CD4-positive, alpha-beta memory T cell (primary cell): ENCODE data around the gene PCSK4. TPM values are rescaled to one million over a fixed set of nuclear protein-coding genes. Genes with fewer than 3 reads are reported as not detected.
A peak's percentile ranks its signal among the peaks of the same experiment; 100 is the strongest.

Experiments
- CTCF ChIA-PET: fragments of 350-600 bp; sonication (Branson Sonifier 250); formaldehyde crosslinking; loops from one replicate; lab custom pipeline; 2021; ENCODE audit warnings: inconsistent platforms; ENCODE audit not compliant: partially characterized antibody; lab: Charles Lee
- POLR2A ChIA-PET: fragments of 350-600 bp; sonication (Branson Sonifier 250); formaldehyde crosslinking; loops from one replicate; lab custom pipeline; 2021; ENCODE audit not compliant: partially characterized antibody; lab: Charles Lee
- DNase-seq, 5 donors: peaks; one replicate each; pipeline versions ENCODE4 v3.0.0 to v3.0.0-alpha.2; 2020 to 2022; ENCODE audit warnings: mixed read lengths in 1 of 5
- H3K27ac ChIP-seq: one replicate; pipeline ENCODE4 v1.7.0; 2013; ENCODE audit warnings: low read depth, low read length
- H3K27me3 ChIP-seq: 2 replicates; pipeline ENCODE4 v1.7.0; 2013; ENCODE audit warnings: mild to moderate bottlenecking, low read length, moderate library complexity; ENCODE audit not compliant: insufficient read depth
- H3K36me3 ChIP-seq: 2 replicates; pipeline ENCODE4 v1.7.0; 2013; ENCODE audit warnings: mild to moderate bottlenecking, low read length, moderate library complexity; ENCODE audit not compliant: insufficient read depth
- H3K4me1 ChIP-seq: 2 replicates; pipeline ENCODE4 v1.7.0; 2013; ENCODE audit warnings: mild to moderate bottlenecking, low read length, moderate library complexity; ENCODE audit not compliant: insufficient read depth
- H3K4me3 ChIP-seq, 2 donors: one replicate each; pipeline ENCODE4 v1.7.0; 2013; ENCODE audit warnings: low read length in 2 of 2, mild to moderate bottlenecking in 1 of 2
- H3K9me3 ChIP-seq, 2 donors: one replicate each; pipeline ENCODE4 v1.7.0; 2013; ENCODE audit warnings: low read length in 2 of 2, control low read depth in 1 of 2; ENCODE audit not compliant: control insufficient read depth in 1 of 2
- H3K27ac Mint-ChIP-seq, 7 donors: one replicate each; pipeline ENCODE4 v1.8.0; 2020 to 2021; ENCODE audit warnings: mixed read lengths in 7 of 7, mild to moderate bottlenecking in 6 of 7, inconsistent platforms in 3 of 7, moderate library complexity in 3 of 7
- H3K27me3 Mint-ChIP-seq, 2 donors: one replicate each; pipeline ENCODE4 v1.8.0; 2020 to 2021; ENCODE audit warnings: mixed read lengths in 2 of 2
- H3K36me3 Mint-ChIP-seq, 2 donors: one replicate each; pipeline ENCODE4 v1.8.0; 2020 to 2021; ENCODE audit warnings: mixed read lengths in 2 of 2, inconsistent platforms in 1 of 2, mild to moderate bottlenecking in 1 of 2
- H3K4me1 Mint-ChIP-seq, 4 donors: one replicate each; pipeline ENCODE4 v1.8.0; 2020 to 2021; ENCODE audit warnings: mixed read lengths in 4 of 4, mild to moderate bottlenecking in 1 of 4
- H3K4me3 Mint-ChIP-seq, 8 donors: one replicate each; pipeline ENCODE4 v1.8.0; 2020 to 2021; ENCODE audit warnings: mixed read lengths in 8 of 8, mild to moderate bottlenecking in 7 of 8, moderate library complexity in 6 of 8, inconsistent platforms in 3 of 8
- H3K9me3 Mint-ChIP-seq, 8 donors: one replicate each; pipeline ENCODE4 v1.8.0; 2020 to 2021; ENCODE audit warnings: mixed read lengths in 8 of 8, mild to moderate bottlenecking in 5 of 8, inconsistent platforms in 3 of 8, moderate library complexity in 1 of 8
- intact Hi-C: fragments of 100-400 bp; cut with micrococcal nuclease; formaldehyde crosslinking; loops from one replicate; pipeline ENCODE4 v1.15.1; 2023
- polyA plus RNA-seq, 2 donors: library from polyadenylated mRNA; unstranded; fragments of 300-500 nt; fragmentation: Illumina TruSeq; gene quantifications; one replicate each; pipeline ENCODE4 v1.2.3, GENCODE V29; 2021
- total RNA-seq, 2 experiments: library from RNA; stranded (reverse); gene quantifications; one replicate each; pipeline ENCODE4 v1.2.3, GENCODE V29; 2021

The PCSK4 gene
- total and polyA plus RNA-seq, 4 experiments from 2014 or later: 3.1 to 3.7 TPM; not detected in 2

DNA sequence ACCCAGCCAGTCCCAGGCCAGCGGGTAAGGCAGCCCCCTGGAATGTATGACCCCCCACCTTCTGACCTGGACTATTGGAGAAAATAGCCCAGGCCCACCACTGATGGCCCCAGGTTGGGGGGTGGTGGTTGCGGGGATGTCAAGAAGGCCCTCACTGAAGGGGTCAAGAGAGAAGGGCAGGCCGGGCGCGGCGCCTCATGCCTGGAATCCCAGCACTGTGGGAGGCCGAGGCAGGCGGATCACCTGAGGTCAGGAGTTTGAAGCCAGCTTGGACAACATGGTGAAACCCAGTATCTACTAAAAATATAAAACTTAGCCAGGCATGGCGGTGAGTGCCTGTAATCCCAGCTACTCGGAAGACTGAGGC lies 24.1 kb upstream of the PCSK4 start:
- ChIA-PET CTCF (interaction anchor here (0.7 to 1.2 kb wide), 4 partner anchors 42 to 235 kb away, joined by 3 to 4 read pairs (median 3); no protein-coding TSS in a partner anchor), POLR2A (interaction anchor here (0.7 to 1.4 kb wide), 2 partner anchors 23 to 238 kb away, joined by 3 to 4 read pairs; partner anchors contain the start of genes FAM174C and REEP6)
- no peaks in the 10 kb centered on the region for H3K9me3 Mint-ChIP-seq
- H3K27me3 Mint-ChIP-seq: peaks cover 0 to 12% of the 10 kb centered on the region in 2 donors
- no peak for DNase-seq
- H3K4me3 ChIP-seq: no peak overlapping the region
- H3K9me3 ChIP-seq: no peaks in the 10 kb centered on the region
- no peaks in the 10 kb centered on the region for H3K36me3 ChIP-seq
- no peak overlapping the region for H3K27ac ChIP-seq
- H3K36me3 Mint-ChIP-seq: no peaks in the 10 kb centered on the region
- H3K4me1 ChIP-seq: peaks cover 13% of the 10 kb centered on the region
- no peak overlapping the region for H3K27ac Mint-ChIP-seq
- no peaks in the 10 kb centered on the region for H3K27me3 ChIP-seq
- H3K4me1 Mint-ChIP-seq: peaks cover 5 to 17% (median 8%) of the 10 kb centered on the region in 4 donors
- intact Hi-C loops: loop anchor here (1.0 to 2.0 kb wide), 2 partner anchors 43 to 235 kb away; no protein-coding TSS in a partner anchor
- peak overlapping the region in 2 of 8 donors; percentile 17 to 20 for H3K4me3 Mint-ChIP-seq

DNA sequence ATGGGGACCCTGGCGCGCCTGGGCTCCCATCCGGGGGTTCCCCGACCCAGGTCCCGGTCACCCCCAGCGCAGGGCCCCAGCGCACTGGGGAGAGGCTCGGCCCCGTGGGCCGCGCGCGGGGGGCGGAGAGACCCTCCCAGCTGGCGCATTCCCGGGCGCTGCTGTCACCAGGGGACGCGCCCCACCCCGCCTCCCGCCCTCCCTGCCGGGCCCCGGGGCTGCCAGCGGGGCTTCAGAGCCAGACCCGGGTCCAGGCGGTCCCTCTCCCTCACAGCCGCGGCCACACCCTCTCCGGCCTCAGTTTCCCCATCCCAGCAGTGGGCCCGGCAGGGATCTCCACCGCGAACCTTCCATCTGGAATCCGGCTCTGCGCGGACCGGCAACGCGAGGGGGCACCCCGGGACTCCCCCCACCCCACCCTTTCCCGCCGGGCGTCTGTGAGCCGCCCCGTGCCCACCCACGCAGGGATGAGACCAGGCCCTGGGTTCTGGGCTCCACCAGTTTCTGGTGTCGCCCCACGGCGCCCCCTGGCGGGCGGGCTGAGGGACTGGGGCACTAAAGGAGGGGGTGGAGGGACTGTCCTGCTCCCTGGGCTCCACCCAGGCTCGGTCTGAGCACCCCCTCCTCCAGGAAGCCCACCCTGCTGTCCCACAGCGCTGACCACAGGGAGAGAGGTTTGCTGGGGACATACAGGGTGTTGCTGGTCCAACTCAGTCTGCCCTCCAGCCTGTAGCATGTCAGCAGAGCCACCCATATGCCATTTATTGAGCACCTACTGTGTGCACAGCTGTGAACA lies 23.5 kb upstream of the PCSK4 start:
- H3K36me3 ChIP-seq: no peaks in the 10 kb centered on the region
- DNase-seq: peak; percentile 60 to 69 (median 68)
- no peaks in the 10 kb centered on the region for H3K27me3 ChIP-seq
- no peak overlapping the region for H3K27ac ChIP-seq
- ChIA-PET CTCF (interaction anchor here (0.7 to 1.2 kb wide), 4 partner anchors 42 to 234 kb away, joined by 3 to 4 read pairs (median 3); no protein-coding TSS in a partner anchor), POLR2A (interaction anchor here (0.7 kb wide), 1 partner anchor 23 kb away, joined by 3 read pairs; the partner anchor contains the start of gene REEP6)
- Mint-ChIP-seq H3K27ac (no peak overlapping the region), H3K4me1 (peaks cover 5 to 19% (median 8%) of the 10 kb centered on the region in 4 donors), H3K36me3 (no peaks in the 10 kb centered on the region), H3K4me3 (peak overlapping the region in 3 of 8 donors; percentile 20 to 41 (median 29)), H3K27me3 (peaks cover 0 to 12% of the 10 kb centered on the region in 2 donors), H3K9me3 (no peaks in the 10 kb centered on the region)
- H3K4me3 ChIP-seq: no peak overlapping the region
- intact Hi-C loops: loop anchor here (1.0 to 2.0 kb wide), 4 partner anchors 10 to 234 kb away; no protein-coding TSS in a partner anchor
- H3K4me1 ChIP-seq: peaks cover 13% of the 10 kb centered on the region
- H3K9me3 ChIP-seq: no peaks in the 10 kb centered on the region

DNA sequence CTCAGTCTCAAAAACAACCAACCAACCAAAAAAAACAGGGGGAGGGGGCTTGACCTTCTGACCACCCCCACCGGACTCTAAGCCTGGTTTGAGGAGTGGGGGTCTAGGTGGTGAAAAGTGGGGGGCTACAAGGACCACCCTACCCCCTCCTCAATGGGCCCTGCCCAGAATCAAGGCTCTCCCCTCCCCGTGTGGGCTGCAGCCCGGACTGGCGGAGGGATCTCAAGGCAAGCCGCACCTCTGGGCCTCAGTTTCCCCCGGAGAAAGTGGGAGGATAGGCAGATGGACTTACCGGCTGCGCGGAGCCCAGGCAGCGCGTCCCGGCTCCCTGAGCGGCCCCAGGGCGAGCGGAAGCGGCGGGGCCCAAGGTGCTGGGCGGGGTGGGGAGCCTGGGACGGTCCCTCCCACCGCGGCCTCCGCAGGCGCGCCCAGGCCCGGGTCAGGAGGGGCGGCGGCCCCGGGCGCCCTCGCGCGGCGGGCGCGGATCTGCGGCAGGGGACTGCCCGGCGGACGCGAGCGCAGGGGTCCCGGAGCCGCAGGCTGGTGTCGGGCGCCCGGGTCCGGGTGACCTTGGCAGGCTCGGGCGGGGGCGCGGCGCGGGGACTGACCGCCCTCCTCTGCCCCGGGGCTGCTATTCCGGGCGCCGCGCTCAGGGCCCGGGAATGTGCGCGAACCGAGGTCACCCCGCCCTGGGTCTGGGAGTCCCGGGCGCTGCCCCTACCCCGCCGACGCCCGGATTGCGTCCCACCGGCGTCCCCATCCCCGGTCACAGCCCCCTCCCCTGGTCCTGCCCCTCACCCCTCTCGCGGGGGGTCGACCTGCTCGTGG lies 22.7 kb upstream of the PCSK4 start, which contains the start of gene ADAMTSL5:
ADAMTSL5 (minus strand) TSS at position 349 of the 828 bp plus-strand sequence. CDS start 2,076 bp downstream, outside the sequence.
- no peaks in the 10 kb centered on the region for H3K9me3 Mint-ChIP-seq
- H3K4me1 ChIP-seq: peaks cover 17% of the 10 kb centered on the region
- peak within 1 kb of the TSS in 1 of 2 donors; percentile 47 for H3K4me3 ChIP-seq
- intact Hi-C loops: loop anchor here (1.0 kb wide), 2 partner anchors 10 to 68 kb away; no protein-coding TSS in a partner anchor
- DNase-seq: peak in 4 of 5 donors; percentile 50 to 62 (median 54)
- POLR2A ChIA-PET: no interaction called here
- no peaks in the 10 kb centered on the region for H3K36me3 ChIP-seq
- no peaks in the 10 kb centered on the region for H3K9me3 ChIP-seq
- peak within 1 kb of the TSS; percentile 26 for H3K27ac ChIP-seq
- H3K4me1 Mint-ChIP-seq: peaks cover 6 to 24% (median 10%) of the 10 kb centered on the region in 4 donors
- no peaks in the 10 kb centered on the region for H3K27me3 ChIP-seq
- peak within 1 kb of the TSS; percentile 65 to 77 (median 74) for H3K4me3 Mint-ChIP-seq
- CTCF ChIA-PET: no interaction called here
- H3K27ac Mint-ChIP-seq: peak within 1 kb of the TSS in 6 of 7 donors; percentile 36 to 66 (median 48)
- peaks cover 0 to under 1% of the 10 kb centered on the region in 2 donors for H3K36me3 Mint-ChIP-seq
- peaks cover 0 to 11% of the 10 kb centered on the region in 2 donors for H3K27me3 Mint-ChIP-seq

DNA sequence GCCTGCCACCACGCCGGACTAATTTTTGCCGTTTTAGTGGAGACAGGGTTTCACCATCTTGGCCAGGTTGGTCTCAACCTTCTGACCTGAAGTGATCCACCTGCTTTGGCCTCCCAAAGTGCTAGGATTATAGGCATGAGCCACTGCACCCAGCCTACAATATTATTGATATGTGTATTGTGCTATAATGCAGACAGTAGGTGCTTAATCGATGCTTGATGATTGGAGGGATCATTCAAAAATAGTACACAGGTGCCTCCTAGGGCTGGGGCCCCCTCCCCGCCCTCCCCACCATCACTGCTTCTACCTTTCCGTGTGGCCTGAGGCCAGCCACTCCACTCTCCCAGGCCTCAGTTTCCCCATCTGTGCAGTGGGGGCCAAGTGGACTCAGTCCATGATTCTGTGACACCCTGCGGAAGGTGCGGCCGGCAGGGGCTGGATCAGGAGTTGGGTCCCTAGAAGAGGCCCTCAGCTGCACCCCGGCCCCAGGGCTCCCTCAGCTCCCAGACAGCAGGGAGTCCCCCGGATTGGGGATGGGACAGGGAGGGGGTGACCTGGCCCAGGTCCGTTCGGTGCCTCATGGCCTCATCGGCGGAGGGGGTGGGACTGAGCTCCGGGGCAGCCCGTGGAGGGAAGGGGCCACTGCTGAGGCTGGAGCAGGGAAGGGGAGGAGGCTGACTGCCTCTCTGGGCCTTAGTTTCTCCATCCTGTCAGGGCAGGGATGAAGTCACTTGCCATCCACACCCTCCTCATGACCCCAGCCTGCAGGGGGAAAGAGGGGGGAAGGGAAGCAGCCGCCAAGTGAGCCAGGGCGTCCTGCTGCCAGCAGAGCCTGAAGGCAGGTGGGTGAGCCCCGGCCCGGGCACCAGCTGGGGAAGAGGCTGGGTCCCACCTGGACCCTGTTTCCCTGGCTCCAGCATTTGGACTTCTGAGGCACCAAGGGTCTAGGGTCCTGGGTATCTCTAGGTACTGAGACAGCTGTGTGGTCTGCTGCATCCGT lies 21.5 kb upstream of the PCSK4 start:
- peaks cover 10 to 32% (median 15%) of the 10 kb centered on the region in 4 donors for H3K4me1 Mint-ChIP-seq
- Histone ChIP-seq H3K27me3 (no peaks in the 10 kb centered on the region), H3K36me3 (no peaks in the 10 kb centered on the region), H3K4me1 (peaks cover 24% of the 10 kb centered on the region), H3K9me3 (no peaks in the 10 kb centered on the region), H3K4me3 (no peak overlapping the region), H3K27ac (no peak overlapping the region)
- ChIA-PET CTCF (no interaction called here), POLR2A (interaction anchor here (1.1 kb wide), 1 partner anchor 21 kb away, joined by 4 read pairs; the partner anchor contains the start of gene REEP6)
- H3K4me3 Mint-ChIP-seq: peak overlapping the region; percentile 65 to 77 (median 74)
- no peak for DNase-seq
- peaks cover 0 to 15% of the 10 kb centered on the region in 2 donors for H3K27me3 Mint-ChIP-seq
- H3K9me3 Mint-ChIP-seq: peaks cover 0 to 1% (median 0%) of the 10 kb centered on the region in 8 donors
- H3K27ac Mint-ChIP-seq: peak overlapping the region in 3 of 7 donors; percentile 41 to 66 (median 50)
- intact Hi-C loops: no loop called here
- peaks cover 0 to 3% of the 10 kb centered on the region in 2 donors for H3K36me3 Mint-ChIP-seq

DNA sequence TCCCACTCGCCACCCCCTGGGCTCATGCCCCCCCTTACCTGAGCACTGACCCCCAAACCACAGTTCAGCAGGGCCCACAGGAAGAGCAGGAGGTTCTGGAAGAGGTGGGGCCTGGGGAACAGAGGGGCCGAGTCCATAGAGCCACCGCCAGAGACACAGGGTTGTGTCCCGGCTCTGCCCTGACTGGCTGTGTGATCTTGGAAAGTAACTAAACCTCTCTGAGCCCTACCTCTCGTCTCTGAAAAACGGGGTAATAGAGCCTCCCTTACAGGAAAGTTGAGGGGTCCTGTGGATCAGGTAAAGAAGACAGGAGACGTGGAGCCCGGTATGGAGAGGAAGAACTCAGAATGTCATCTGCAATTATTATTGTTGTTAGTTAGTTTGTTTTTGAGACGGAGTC lies 20.7 kb upstream of the PCSK4 start:
- no peak for DNase-seq
- H3K9me3 ChIP-seq: no peaks in the 10 kb centered on the region
- no peak overlapping the region for H3K27ac ChIP-seq
- H3K36me3 ChIP-seq: no peaks in the 10 kb centered on the region
- intact Hi-C loops: no loop called here
- ChIA-PET CTCF (no interaction called here), POLR2A (no interaction called here)
- H3K27me3 ChIP-seq: no peaks in the 10 kb centered on the region
- Mint-ChIP-seq H3K4me3 (peak overlapping the region in 4 of 8 donors; percentile 15 to 73 (median 40)), H3K4me1 (peaks cover 10 to 32% (median 15%) of the 10 kb centered on the region in 4 donors), H3K36me3 (peaks cover 0 to 3% of the 10 kb centered on the region in 2 donors), H3K27me3 (peaks cover 0 to 11% of the 10 kb centered on the region in 2 donors), H3K27ac (peak overlapping the region in 2 of 7 donors; percentile 41 to 85), H3K9me3 (peaks cover 0 to 1% (median 0%) of the 10 kb centered on the region in 8 donors)
- H3K4me3 ChIP-seq: no peak overlapping the region
- H3K4me1 ChIP-seq: peaks cover 24% of the 10 kb centered on the region

DNA sequence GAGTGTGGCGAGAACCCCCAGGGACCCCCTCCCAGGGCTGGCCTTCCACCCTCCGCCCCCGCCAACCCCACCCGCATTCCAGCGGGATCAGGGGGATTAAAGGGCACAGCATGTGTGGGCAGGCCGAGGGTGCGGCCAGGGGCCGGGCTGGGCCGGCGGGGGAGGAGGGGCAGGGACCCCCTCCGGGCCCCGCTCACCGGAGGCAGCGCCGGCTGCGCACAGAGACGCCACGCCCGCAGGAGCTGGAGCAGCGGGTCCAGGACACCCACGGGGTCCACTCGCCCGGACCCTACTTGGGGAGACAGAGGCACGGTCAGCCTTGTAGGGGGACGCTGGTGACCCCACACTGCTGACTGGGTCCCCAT lies 20.3 kb upstream of the PCSK4 start:
- peaks cover 0 to 3% of the 10 kb centered on the region in 2 donors for H3K36me3 Mint-ChIP-seq
- H3K4me3 Mint-ChIP-seq: peak overlapping the region in 1 of 8 donors; percentile 25
- Histone ChIP-seq H3K36me3 (no peaks in the 10 kb centered on the region), H3K9me3 (no peaks in the 10 kb centered on the region), H3K27ac (no peak overlapping the region), H3K27me3 (no peaks in the 10 kb centered on the region), H3K4me3 (no peak overlapping the region), H3K4me1 (peaks cover 24% of the 10 kb centered on the region)
- H3K9me3 Mint-ChIP-seq: peaks cover 0 to 1% (median 0%) of the 10 kb centered on the region in 8 donors
- no peak for DNase-seq
- CTCF ChIA-PET: no interaction called here
- POLR2A ChIA-PET: no interaction called here
- H3K27ac Mint-ChIP-seq: no peak overlapping the region
- intact Hi-C loops: no loop called here
- peaks cover 10 to 32% (median 15%) of the 10 kb centered on the region in 4 donors for H3K4me1 Mint-ChIP-seq
- peaks cover 0 to 15% of the 10 kb centered on the region in 2 donors for H3K27me3 Mint-ChIP-seq
